ENCODE results near the gene SEMA3E.
"Not testable (repeated sequence)": the region's sequence is repeated elsewhere in the genome, so short reads cannot be mapped to it uniquely, and the experiment has no call there.

Gene SEMA3E

DNA sequence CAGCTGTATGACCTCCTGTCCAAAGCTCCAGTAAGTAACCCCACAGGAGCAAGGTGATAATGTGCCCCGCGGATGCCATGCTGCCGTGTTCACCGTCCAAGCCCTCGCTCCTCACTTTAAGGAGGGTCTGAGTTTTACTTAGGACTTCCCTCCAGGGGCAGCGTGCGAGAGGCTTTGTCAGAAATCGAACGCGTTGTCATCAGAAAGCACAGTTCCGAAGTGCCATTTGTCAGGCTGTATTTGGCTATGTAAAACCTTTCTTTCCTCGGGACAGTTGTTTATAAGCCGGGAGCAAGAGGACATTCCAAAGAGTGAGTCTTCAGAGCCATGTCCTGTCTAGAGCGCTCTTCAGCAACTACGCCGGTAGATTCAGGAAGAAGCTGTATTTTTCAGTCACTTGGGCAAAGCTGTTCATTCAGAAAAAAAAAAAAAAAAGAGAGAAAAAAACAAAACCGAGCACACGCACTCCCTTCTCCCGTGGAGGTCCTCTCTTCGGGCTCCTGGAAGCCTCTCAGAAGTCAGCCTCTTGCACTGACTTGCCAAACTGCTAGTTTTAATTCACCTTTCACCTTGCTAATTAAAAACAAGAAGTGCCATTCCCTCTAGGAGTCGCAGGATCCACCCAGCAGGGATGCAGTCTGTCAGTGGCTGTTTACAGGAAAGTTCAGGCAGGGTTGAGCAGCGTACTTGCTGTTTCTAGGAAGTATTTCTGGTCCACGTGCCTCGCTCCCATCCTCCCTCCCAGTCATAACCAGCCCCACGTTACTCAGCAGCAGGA, at the start of gene SEMA3E:
SEMA3E (minus strand) TSS at position 676 of the 778 bp plus-strand sequence.
- in situ Hi-C loops (cut with MboI; ENCODE audit: low sequenced_read_pairs), result no loop called here

DNA sequence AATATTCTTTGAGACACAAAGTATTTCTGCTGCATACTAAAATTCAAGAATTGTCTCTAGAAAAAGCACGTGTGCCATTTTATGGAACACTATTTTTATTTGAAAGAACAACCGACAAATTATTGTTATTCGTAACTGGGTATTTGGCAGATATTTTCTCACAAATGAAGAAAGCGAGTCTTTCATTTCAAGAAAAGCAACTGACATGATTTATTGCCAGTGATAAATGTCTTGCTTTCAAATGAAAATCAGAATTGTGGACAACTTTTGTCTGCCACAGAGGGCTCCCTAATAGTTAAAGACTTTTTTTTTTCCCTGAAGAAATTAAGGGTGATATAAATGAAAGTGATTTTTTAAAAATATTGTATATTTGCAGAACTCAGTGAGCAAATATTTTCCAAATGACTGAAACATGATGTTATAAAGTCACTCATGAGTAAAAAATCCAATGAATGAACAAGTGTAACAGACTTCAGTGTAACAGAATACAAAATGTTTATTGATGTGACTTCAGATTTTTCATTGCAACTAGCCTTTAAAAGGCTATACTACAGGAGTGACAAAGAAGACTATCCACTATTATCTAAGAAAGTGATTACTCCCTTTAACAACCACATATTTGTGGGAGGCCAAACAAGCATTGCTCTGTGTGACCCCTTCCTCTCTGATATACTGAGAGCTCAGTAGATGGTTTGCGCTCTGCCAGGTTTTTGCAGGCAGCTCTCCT, 49.0 kb upstream of the SEMA3E start:
- in situ Hi-C loops (cut with MboI; ENCODE audit: low sequenced_read_pairs), result no loop called here

DNA sequence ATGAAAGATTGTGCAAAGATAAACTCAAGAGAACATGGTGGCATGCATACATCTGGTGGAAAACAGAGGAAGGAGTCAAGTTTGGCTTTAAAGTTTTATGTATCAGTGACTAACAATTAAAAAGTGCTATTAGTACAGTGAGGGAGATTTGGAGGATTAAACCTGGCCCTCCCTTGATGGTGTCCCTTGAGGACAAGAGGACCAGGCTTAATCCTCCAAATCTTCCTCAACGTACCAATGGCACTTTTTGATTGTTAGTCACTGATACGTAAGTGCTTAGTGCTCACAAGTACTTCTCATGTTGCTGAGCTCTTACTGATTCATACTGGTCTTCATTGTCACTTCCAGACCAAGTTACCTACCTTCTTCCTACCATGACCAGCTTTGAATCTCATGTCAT, 47.2 kb upstream of the SEMA3E start:
- in situ Hi-C loops (cut with MboI; ENCODE audit: low sequenced_read_pairs), result no loop called here

DNA sequence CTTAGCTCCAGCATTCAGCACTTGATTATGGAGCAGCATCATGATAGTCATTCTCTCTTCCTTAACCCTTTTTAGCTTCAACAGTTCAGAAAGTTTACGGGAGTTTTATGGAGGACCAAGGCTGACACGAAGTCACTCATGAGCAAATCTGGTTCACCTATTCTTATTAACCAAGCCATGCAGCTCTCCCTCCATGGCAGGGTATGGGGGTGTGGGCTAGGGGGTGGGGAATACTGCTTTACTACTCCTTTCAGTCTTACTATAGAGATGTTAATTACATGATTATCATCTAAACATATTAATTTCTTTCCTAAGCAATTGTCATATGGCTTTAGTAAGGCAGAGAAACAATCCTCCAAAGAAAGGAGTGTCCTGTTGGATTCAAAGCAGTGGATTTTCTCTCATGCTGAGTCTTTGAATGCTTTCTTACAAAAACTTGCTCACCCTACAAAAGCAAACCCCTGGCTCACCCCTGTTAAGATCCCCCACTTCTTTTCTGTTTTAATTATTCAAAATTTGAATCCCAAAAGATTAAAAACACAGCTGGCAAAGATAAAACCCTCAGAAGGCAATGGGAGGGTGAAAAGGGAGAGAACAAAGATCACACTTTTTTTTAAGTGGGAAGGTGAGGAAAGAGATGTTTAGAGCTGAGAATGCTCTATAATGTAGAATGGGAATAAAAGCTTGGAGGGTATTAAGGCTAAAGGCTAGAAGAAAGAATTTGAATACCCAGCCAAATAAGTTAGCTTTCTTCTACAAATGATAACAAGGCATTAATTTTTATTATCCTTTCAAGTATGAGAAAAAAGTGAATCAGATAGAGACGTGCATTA, 46.4 kb upstream of the SEMA3E start:
- in situ Hi-C loops (cut with MboI; ENCODE audit: low sequenced_read_pairs), result no loop called here

DNA sequence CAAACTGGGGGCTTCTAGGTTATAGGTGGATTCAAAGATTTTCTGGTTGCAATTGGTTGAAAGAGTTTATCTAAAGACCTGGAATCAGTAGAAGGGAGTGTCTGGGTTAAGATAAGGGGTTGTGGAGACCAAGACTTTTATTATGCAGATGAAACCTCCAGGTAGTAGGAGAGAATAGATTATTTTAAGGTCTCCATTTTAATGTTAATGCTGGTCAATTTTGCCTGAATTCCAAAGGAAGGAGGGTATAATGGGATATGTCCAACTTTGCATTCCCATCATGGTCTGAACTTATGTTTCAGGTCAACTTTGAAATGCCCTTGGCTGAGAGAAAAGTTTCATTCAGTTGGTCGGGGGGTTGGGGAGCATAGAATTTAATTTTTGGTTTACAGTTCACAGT, 44.3 kb upstream of the SEMA3E start:
- in situ Hi-C loops (cut with MboI; ENCODE audit: low sequenced_read_pairs), result no loop called here

DNA sequence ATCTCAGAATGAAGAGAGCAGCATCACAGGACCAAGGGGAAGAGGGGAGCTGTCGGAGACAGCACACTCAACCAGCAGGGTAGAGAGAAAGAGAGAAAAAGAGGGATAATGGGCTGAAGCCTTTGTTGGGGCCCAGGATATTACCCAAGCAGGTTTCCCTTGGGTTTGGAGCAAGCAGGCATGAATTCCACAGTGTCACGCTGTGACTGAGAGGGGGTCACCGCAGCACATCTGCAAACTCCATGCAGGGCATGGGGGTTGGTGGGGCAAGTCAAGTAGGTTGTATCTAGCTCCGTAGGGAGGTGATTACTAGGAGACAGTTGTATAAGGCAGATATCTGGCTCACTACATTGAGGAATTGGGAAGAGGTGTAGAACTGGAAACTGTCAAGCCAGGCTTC, 42.2 kb upstream of the SEMA3E start:
- in situ Hi-C loops (cut with MboI; ENCODE audit: low sequenced_read_pairs), result no loop called here

DNA sequence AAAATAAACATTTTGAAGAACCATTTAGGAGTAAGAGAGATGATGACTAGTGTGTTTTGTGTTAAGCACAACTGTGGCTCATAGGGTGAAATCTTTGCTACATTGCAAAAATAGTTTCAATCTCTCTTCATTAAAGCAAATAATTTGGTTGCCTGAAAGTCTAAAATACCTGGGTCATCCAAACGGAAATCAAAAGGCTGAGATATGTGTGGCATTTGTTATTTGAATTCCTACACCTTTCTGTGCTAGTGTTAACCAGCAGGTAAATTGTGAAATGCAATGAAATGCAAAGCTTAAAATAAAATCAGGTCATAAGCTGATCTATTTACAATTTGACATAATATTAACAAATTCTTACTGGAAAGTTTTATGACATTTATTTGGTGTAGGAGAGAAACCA, 40.9 kb upstream of the SEMA3E start:
- in situ Hi-C loops (cut with MboI; ENCODE audit: low sequenced_read_pairs), result no loop called here

DNA sequence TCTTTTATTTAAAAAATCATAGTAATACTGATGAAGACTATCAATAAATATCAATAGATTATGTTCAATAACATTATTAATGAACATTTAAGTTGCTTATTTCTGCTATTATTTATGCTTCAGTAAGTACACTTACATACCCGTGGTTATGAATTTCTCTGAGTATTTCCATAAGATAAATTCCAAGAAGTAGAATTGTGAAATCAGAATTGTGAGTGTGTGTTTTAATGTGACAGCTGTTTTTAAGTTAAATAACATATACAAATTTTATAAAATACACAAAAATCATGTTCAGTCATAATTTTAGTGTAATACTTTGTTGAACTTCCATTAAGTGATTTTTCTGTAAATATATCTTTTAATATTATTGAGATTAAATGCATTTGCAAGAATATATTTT, 37.5 kb upstream of the SEMA3E start:
- in situ Hi-C loops (cut with MboI; ENCODE audit: low sequenced_read_pairs), result no loop called here

DNA sequence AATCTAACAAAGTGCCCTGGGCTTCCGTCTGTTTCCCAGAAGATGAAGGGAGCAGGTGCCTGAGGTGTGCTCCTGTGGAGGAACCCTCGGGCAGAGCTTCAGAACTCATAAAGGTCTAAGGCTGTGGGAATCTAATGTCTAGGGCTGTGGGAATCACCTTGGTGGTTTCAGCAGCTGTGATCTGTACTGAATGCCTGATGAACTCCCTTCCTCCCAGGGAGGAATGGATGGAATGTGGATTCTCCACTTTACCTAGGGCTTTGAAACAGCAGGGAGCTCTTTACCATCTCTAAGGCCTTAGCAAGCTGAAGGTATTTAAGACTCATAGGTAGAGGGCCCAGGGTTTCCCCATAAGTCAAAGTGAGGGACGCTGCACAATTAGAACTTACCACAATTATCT, 36.0 kb upstream of the SEMA3E start:
- in situ Hi-C loops (cut with MboI; ENCODE audit: low sequenced_read_pairs), result no loop called here

DNA sequence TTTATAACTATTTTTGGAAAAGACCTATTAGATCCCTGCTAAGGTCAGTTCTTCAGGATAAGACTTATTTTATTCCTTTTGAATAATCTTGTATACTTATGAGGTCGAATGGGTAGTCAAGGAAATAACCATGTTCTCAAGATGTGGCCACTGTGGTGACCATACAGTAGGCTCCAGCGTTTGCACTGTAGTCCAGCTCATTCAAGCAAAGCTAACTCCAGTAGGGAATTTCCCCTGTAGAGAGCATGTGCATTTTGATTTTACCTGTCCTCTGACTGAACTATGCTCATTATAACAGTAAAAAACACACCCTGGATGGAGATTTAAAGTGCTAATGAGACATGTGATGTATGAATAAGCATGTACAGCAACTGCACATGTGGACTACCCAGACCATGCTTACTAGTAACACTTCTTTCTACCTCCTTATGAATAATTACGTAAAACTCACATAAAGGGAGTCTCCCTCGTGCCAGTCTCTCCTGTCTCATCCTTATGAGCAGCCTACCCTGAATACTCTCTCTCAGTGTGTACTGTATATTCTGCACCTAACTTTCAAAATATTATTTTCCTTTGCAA, 32.4 kb upstream of the SEMA3E start:
- in situ Hi-C loops (cut with MboI; ENCODE audit: low sequenced_read_pairs), result no loop called here

DNA sequence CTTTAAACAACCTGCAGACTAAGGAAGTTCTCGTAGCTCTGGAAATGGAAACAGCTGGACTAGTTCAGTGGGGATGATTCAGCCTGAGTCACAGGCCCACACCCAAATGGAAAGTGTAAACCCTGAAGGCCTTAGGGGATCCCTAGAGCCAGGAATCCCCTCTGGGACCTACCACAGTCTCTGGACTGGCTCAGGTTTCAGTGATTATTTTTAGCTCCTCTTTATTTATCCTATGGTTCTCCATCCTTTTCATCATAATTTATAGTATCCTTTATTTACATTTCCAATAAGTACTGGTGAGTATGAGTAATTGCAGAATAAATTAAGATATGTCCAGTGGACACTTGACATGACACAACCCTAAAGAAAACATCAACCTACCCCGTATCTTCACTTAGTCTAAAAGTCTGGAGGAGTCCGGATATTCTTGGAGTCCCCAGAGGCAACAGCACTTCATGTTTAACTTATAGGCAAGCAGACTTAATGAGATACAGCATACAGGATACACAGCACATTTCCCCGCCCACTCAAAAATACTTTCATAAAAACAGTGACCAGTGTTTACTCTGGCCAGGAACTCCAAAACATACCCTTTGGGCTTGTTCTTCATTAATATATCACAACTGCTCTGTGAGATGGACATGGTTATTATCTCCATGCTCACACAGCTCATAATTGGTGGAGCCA, 28.4 kb upstream of the SEMA3E start:
- in situ Hi-C loops (cut with MboI; ENCODE audit: low sequenced_read_pairs), result no loop called here

DNA sequence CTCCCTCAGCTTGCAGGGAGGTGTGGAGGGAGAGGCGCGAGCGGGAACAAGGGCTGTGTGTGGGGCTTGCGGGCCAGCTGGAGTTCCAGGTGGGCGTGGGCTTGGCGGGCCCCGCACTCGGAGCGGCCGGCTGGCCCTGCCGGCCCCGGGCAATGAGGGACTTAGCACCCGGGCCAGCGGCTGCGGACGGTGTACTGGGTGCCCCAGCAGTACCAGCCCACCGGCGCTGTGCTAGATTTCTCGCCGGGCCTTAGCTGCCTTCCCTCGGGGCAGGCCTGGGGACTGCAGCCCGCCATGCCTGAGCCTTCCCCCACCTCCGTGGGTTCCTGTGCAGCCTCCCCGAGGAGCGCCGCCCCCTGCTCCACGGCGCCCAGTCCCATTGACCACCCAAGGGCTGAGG, 24.4 kb upstream of the SEMA3E start:
- in situ Hi-C loops (cut with MboI; ENCODE audit: low sequenced_read_pairs), result not testable (repeated sequence)

DNA sequence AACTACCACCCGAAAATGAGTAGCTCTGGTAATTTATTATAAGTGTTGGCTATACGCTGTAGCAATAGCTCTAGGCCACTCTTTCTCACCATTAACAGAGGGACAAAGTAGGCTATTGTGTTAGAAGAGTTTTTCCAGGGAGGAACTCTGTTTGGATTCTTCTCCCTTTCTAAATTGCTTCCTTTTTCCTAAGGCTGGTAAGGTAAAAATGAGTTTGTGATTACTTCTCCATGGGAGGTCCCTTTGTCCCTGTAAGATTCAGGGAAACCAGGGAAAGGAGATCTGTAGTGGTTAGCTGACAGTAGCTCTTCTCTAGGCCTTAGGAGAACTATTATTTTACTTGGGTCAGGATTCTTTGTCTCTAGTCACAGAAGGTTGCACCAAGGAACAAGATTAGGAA, 23.2 kb upstream of the SEMA3E start:
- in situ Hi-C loops (cut with MboI; ENCODE audit: low sequenced_read_pairs), result no loop called here

DNA sequence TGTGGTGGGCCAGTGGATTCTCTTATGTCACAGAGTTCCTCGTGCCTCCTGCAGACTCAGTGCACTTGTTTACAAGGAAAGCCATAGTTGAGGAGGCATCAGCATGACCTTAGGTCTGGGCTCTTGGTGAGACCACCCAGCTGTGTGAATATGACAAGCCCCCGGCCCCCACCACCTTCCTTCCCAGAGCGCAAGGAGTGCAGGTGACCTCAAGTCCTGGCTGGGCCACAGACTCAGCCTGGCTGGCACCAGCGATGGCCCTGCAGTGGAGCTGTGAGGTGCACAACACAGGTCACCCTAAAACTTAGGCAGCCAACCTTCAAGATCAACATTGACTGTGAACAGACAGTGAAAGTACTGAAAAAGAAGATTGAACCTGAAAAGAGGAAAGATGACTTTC, 14.2 kb upstream of the SEMA3E start:
- in situ Hi-C loops (cut with MboI; ENCODE audit: low sequenced_read_pairs), result no loop called here

DNA sequence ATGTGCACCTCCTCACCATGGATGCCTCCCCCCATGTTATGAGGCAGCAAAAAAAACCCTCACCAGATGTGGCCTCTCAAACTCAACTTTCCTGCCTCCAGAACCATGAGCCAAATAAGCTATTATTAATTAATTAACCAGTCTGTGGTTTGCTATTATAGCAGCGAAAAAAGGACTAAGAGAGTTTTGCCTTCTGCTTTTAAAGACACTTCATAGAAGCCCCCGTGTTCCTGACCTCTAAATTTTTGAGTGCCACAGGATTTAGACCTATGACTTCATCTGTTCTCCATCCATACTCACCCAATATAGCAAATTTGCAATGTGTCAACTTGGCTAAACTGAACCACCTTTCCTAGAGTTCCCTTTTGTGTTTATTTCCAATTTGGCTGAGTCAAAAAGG, 9.2 kb upstream of the SEMA3E start:
- in situ Hi-C loops (cut with MboI; ENCODE audit: low sequenced_read_pairs), result no loop called here

DNA sequence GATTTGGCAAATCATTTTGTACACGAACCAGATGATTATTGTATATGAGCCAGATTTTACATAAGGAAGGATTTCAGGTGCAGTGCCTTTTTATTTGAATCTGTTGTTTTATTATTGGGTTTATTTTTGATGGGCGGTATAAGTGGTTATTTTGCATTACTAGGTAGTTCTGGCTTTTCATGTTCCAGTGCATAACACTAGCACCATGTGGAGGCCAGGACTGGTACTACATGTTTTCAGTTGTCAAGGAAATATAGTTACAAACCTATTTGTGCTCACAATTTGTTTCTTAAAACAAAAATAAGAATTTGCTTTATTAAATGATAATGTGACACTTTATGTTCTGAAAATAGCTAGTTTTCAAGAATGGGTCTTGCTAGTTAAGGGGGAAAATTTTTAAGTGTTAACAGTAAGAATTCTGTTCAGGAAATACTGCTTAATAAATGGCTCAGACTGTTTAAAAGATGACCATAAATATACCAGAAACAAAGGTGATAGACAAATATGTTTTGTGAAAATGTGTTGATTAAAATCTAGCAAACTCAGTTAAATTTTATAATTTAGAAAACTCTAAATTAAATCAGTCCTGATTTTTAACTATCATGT, 7.1 kb upstream of the SEMA3E start:
- in situ Hi-C loops (cut with MboI; ENCODE audit: low sequenced_read_pairs), result no loop called here

DNA sequence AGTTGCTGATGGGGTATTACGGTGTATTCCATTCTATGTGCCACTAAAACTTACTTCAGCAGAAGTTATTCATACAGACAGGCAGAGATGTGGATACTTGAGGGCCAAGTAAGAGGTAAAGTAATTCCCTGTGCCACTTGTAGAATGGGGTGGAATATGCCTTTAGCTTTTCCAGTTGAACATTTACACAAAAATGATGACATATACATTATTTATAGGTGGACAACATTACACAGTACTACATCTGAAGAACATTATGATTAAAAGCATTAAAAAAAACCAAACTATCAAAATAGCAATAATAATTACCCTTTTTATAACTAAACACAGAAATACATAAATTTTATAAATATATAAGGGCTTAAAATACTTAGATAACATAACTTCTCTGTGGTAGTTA, 3.5 kb upstream of the SEMA3E start:
- in situ Hi-C loops (cut with MboI; ENCODE audit: low sequenced_read_pairs), result no loop called here

DNA sequence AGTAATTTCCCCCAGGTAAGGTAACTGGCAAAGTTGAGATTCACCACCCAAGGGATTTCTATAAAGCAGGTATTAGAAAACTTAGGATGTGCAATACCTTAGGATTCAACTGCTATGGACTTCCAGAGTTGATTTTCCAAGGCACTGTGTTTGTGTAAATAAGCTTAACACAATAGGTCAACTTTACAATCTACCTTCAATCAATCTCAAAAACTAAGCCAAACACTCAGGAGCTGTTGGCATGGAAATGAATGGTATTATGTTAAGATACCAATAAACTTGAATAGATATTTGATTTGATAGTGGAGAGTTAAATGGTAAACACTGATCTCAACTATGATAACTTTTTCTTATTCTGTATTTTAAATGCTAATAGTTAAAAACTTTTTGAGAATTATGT, 762 bp upstream of the SEMA3E start:
- in situ Hi-C loops (cut with MboI; ENCODE audit: low sequenced_read_pairs), result no loop called here

DNA sequence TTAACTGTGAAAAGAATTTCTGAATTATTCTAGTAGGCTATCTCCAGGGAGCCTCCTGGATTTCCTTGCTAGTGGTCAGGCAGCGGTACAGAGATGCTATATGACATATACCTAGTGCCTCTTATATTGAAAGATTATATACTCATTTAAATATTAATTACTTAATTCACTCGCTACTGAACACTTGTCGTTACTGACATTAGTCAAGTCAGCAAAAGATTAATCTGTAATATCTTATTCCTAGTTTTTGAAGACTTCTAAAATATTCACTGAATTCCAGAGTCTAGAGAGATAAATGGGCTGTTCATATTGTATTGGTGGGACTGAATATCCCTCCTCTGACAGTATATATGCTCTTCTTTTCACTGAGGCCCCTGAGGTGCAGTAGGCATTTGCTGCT, 2.9 kb downstream of the SEMA3E start:
- in situ Hi-C loops (cut with MboI; ENCODE audit: low sequenced_read_pairs), result no loop called here

DNA sequence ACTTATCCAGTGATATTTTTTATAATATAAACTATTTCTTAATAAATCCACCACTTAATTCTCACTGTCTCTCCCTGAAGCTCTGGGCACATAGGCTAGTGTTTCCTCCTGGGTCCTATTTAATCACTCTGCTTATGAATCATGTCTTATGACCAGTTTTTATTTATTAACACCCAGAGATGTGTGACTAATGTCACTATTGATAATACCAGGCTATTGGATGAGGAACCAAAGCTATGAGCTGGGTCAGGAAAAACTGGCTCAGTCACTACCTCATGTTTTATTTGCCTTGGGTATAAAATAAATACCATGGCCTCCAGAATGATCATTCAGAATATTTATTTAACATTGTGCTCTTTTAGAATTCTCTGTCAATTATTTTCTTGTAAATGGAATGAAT, 5.2 kb downstream of the SEMA3E start:
- in situ Hi-C loops (cut with MboI; ENCODE audit: low sequenced_read_pairs), result no loop called here

Data from HL-60/S4 treated with retinoic acid at 250 ng/mL for 4 days and 3 days (cell line).